ENCODE data around the gene NEAT1.

GRCh38 chr11:65470433-65471049 lies 47.9 kb downstream of the NEAT1 start:
- no peak for TF ChIP-seq EZH2 (IDR thresholded peaks at IDR 0.05; ENCODE audit: borderline replicate concordance, low read length)
- no peak for TF ChIP-seq CTCF (conservative IDR thresholded peaks at IDR 0.05 in 1 of 2, IDR thresholded peaks at IDR 0.05 in 1 of 2; ENCODE audit: extremely low read depth in 1 of 2, insufficient read depth in 1 of 2, low read depth in 1 of 2, low read length in 2 of 2)
